Osteoblast (primary cell): ENCODE results near the gene GYG2. TPM values are rescaled to one million over a fixed set of nuclear protein-coding genes. Genes with fewer than 3 reads are reported as not detected.
"Not testable (repeated sequence)": the region's sequence is repeated elsewhere in the genome, so short reads cannot be mapped to it uniquely, and the experiment has no call there.

ENCODE experiments used
- DNase-seq: peaks from one replicate; pipeline ENCODE4 v3.0.0; 2011; ENCODE audit warnings: low spot score, mixed read lengths; ENCODE audit not compliant: insufficient read length; ENCODE audit errors: missing footprints
- H2AFZ ChIP-seq: 2 replicates; pipeline ENCODE4 v1.6.0; 2011; ENCODE audit warnings: mild to moderate bottlenecking, low read length
- H3K27ac ChIP-seq: 2 replicates; pipeline ENCODE4 v1.5.1; 2011; ENCODE audit warnings: mild to moderate bottlenecking, low read depth, low read length, moderate library complexity
- H3K27me3 ChIP-seq: 2 replicates; pipeline ENCODE4 v1.6.0; 2012; ENCODE audit warnings: mild to moderate bottlenecking, control low read depth, inconsistent platforms, low read length, moderate library complexity; ENCODE audit not compliant: insufficient read depth
- H3K36me3 ChIP-seq: 2 replicates; pipeline ENCODE4 v1.5.1; 2011; ENCODE audit warnings: mild to moderate bottlenecking, low read length, control low read depth, moderate library complexity; ENCODE audit not compliant: insufficient read depth
- H3K4me1 ChIP-seq: 2 replicates; pipeline ENCODE4 v1.5.1; 2011; ENCODE audit warnings: mild to moderate bottlenecking, low read length, control low read depth, moderate library complexity; ENCODE audit not compliant: insufficient read depth
- H3K4me2 ChIP-seq: 2 replicates; pipeline ENCODE4 v1.6.0; 2011; ENCODE audit warnings: mild to moderate bottlenecking, low read length; ENCODE audit not compliant: insufficient read depth
- H3K4me3 ChIP-seq: fragments of 200-600 bp; sonication (generic); 3 replicates; pipeline ENCODE4 v1.5.1; 2012; ENCODE audit warnings: mild to moderate bottlenecking, low read length, inconsistent platforms; ENCODE audit not compliant: insufficient read depth
- H3K79me2 ChIP-seq: 2 replicates; pipeline ENCODE4 v1.6.0; 2012; ENCODE audit warnings: mild to moderate bottlenecking, low read length, control low read depth, inconsistent platforms; ENCODE audit not compliant: insufficient read depth
- H3K9me3 ChIP-seq: 2 replicates; pipeline ENCODE4 v1.5.1; 2011; ENCODE audit warnings: low read depth, low read length, control low read depth
- H4K20me1 ChIP-seq: 2 replicates; pipeline ENCODE4 v1.6.0; 2012; ENCODE audit warnings: mild to moderate bottlenecking, low read length, control low read depth; ENCODE audit not compliant: insufficient read depth
- total RNA-seq: library from RNA; depleted of rRNA; stranded (reverse); fragments of >200 nt; gene quantifications from 2 replicates; pipeline ENCODE4 v1.2.3, GENCODE V29; 2012
- TF ChIP-seq, protein P1 (sequence below): IDR thresholded peaks from 2 replicates; pipeline ENCODE4 v1.5.1; 2011; ENCODE audit warnings: mild to moderate bottlenecking, low read depth, low read length, moderate library complexity; ENCODE audit errors: extremely low read depth

GYG2 gene
- total RNA-seq = 5.6 and 6.2 TPM in 2 replicates

DNA sequence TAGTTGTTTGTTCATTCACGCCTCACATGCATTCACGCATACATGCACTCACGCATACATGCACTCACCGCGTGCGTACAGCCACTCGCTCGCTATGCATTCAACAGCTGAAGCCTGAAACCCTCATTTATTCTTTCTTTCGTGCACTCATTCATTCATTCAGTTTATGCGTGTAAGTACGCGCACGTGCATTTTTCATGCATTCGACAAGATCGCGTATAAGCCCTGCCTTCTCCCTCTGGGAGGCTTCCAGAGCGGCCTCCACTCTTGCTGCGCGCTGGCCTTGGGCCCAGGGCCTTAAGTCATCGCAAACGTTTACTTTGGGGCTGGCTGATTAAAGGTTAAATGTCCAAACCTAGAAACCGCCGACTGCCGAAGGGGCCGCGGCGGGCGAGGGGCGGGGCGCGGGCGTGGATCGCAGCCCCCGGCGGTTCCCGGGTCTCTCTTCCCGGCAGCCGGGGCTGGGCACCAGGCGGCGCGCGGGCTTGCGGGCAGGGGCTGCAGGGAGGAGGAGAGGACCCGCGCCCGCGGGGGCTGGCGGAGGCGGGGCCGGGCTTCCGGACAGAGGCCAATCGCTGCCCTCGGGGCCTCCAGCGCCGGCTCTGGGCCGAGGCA is at the start of gene GYG2:
Gene GYG2 (plus strand): TSS at position 587 of the 615 bp plus-strand sequence. CDS start 1,259 bp downstream, outside the sequence.
- H3K27me3 ChIP-seq = peaks cover 28% of the 10 kb centered on the region
- no peaks in the 10 kb centered on the region for H3K4me1 ChIP-seq
- peak within 1 kb of the TSS; percentile 58 for H3K4me3 ChIP-seq
- no peaks in the 10 kb centered on the region for H3K9me3 ChIP-seq
- H4K20me1 ChIP-seq = no peaks in the 10 kb centered on the region
- no peak within 1 kb of the TSS for H2AFZ ChIP-seq
- TF ChIP-seq, protein P1, sequence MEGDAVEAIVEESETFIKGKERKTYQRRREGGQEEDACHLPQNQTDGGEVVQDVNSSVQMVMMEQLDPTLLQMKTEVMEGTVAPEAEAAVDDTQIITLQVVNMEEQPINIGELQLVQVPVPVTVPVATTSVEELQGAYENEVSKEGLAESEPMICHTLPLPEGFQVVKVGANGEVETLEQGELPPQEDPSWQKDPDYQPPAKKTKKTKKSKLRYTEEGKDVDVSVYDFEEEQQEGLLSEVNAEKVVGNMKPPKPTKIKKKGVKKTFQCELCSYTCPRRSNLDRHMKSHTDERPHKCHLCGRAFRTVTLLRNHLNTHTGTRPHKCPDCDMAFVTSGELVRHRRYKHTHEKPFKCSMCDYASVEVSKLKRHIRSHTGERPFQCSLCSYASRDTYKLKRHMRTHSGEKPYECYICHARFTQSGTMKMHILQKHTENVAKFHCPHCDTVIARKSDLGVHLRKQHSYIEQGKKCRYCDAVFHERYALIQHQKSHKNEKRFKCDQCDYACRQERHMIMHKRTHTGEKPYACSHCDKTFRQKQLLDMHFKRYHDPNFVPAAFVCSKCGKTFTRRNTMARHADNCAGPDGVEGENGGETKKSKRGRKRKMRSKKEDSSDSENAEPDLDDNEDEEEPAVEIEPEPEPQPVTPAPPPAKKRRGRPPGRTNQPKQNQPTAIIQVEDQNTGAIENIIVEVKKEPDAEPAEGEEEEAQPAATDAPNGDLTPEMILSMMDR = no peak
- no peaks in the 10 kb centered on the region for H3K36me3 ChIP-seq
- H3K27ac ChIP-seq = no peak within 1 kb of the TSS
- H3K4me2 ChIP-seq = peak within 1 kb of the TSS; percentile 51
- no peaks in the 10 kb centered on the region for H3K79me2 ChIP-seq
- peak; percentile 84 for DNase-seq

DNA sequence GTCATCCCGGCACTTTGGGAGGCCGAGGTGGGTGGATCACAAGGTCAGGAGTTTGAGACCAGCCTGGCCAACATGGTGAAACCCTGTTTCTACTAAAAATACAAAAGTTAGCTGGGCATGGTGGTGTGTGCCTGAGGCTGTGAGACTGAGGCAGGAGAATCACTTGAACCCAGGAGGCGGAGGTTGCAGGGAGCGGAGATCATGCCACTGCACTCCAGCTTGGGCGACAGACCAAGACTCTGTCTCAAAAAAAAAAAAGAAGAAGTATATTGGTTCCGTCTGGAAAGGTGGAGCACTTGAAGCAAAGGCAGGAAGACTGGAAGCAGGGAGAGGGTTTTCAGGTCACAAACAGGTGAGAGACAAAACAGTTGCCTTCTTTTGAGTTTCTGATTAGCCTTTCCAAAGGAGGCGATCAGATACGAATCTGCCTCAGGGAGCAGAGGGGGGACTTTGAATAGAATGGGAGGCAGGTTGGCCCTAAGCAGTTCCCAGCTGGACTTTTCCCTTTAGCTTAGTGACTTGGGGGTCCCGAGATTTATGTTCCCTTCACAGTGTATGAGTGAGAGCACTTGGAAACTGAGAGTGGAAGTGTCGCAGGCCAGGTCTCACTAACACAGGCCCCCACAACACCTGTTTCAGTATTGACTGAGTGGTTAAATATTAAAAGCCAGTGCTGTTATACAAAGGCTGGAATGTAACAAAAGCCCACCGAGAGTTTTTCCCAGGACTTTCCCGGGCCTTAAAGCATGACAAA is 48.1 kb upstream of the GYG2 start:
- H3K27ac ChIP-seq, H3K79me2 ChIP-seq, DNase-seq, H3K36me3 ChIP-seq, H3K9me3 ChIP-seq, H3K4me3 ChIP-seq, H3K4me1 ChIP-seq, H3K4me2 ChIP-seq, H4K20me1 ChIP-seq, H2AFZ ChIP-seq: not testable (repeated sequence)
- peaks cover 24% of the 10 kb centered on the region for H3K27me3 ChIP-seq

DNA sequence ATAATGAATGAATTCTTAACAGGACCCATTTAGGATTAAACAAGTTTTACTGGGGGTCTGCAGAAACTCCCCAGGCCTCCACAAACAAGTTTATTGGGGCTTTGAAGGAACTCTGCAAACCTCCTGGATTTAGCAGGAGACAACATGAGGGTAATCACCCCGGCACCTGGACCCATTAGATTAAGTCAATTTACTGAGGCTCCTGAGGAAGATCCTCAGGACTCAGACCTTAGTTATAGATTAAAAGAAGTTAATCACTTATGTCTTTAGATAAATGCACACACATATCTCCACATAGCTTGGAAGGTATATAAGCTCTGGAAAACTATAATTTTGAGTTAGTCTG is 47.5 kb upstream of the GYG2 start:
- Histone ChIP-seq H3K9me3 (no peaks in the 10 kb centered on the region), H3K4me1 (no peaks in the 10 kb centered on the region), H3K36me3 (no peaks in the 10 kb centered on the region), H4K20me1 (no peaks in the 10 kb centered on the region), H2AFZ (no peak overlapping the region), H3K27me3 (peaks cover 24% of the 10 kb centered on the region), H3K4me3 (no peak overlapping the region), H3K27ac (no peak overlapping the region), H3K4me2 (peak overlapping the region; percentile 10), H3K79me2 (no peaks in the 10 kb centered on the region)
- no peak for DNase-seq
- TF ChIP-seq, protein P1 = no peak

DNA sequence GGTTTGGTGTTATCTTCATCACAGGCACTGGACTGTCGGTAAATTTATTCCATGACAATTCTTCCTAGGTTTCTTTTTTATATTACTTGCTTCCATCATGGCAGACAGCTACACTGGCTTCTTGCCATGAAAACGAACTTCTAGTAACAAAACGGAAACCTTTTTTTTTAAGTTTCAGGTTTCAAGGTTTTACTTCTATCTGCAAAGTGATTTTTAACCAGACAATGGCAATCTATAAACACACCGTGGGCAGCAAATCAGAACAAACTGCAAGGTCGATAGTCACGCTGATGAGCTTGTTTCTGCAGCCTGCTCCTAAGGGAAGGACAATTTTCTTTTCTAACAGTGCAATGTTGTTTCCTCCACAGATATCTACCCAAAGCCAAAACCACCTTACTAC is 47.0 kb upstream of the GYG2 start:
- H3K79me2 ChIP-seq = no peaks in the 10 kb centered on the region
- no peaks in the 10 kb centered on the region for H3K4me1 ChIP-seq
- TF ChIP-seq, protein P1 = no peak
- H3K9me3 ChIP-seq = no peaks in the 10 kb centered on the region
- no peak overlapping the region for H2AFZ ChIP-seq
- no peaks in the 10 kb centered on the region for H3K36me3 ChIP-seq
- peak overlapping the region; percentile 10 for H3K4me2 ChIP-seq
- no peaks in the 10 kb centered on the region for H4K20me1 ChIP-seq
- H3K27ac ChIP-seq = no peak overlapping the region
- H3K27me3 ChIP-seq = peaks cover 24% of the 10 kb centered on the region
- DNase-seq = no peak
- peak overlapping the region; percentile 8 for H3K4me3 ChIP-seq
